GM12878 (cell line): ENCODE measurements around the gene PHLDA3. TPM values are rescaled to one million over a fixed set of nuclear protein-coding genes. Genes with fewer than 3 reads are reported as not detected.

Experiments used
- ATAC-seq: fragments of 200-7000 bp; cut with Tn5 transposase; 3 replicates; pipeline ENCODE4 v1.9.1; 2020; ENCODE audit warnings: mild to moderate bottlenecking, moderate library complexity
- BruUV-seq: library from RNA; stranded (reverse); fragments of 400-500 nt; replicated peaks from 2 replicates; lab custom pipeline; 2021; lab: Mats Ljungman, UMichigan
- CTCF ChIA-PET: fragments of 300-600 bp; sonication (Branson Sonifier 250); formaldehyde crosslinking; extraction: SDS; loops from one replicate; lab custom pipeline; 2021; ENCODE audit warnings: inconsistent platforms; lab: Yijun Ruan, JAX
- POLR2A ChIA-PET: fragments of 350-600 bp; formaldehyde crosslinking; extraction: SDS; loops from one replicate; lab custom pipeline; 2021; ENCODE audit warnings: inconsistent platforms; lab: Charles Lee
- RAD21 ChIA-PET: fragments of 300-600 bp; sonication (Branson Sonifier 250); formaldehyde crosslinking; loops from one replicate; lab custom pipeline; 2023; ENCODE audit warnings: antibody characterized with exemption; ENCODE audit not compliant: unreplicated experiment; lab: Charles Lee
- SMC1A ChIA-PET: fragments of 300-600 bp; sonication (Branson Sonifier 250); formaldehyde crosslinking; loops from one replicate; lab custom pipeline; 2023; ENCODE audit not compliant: unreplicated experiment, uncharacterized antibody; lab: Charles Lee
- DNase-seq: peaks from one replicate; pipeline ENCODE4 v3.0.0-alpha.2; 2011; ENCODE audit warnings: low read depth, low spot score
- FAIRE-seq: peaks from 3 replicates; lab custom pipeline; 2011; peaks lifted over from hg19 to GRCh38; lab: Jason Lieb, UNC
- H2AFZ ChIP-seq: 2 replicates; pipeline ENCODE4 v1.6.0; 2011; ENCODE audit warnings: low read depth, low read length, control low read depth; ENCODE audit not compliant: control insufficient read depth
- H3K27ac ChIP-seq: 2 replicates; pipeline ENCODE4 v1.5.1; 2011; ENCODE audit warnings: control low read depth; ENCODE audit not compliant: control insufficient read depth, insufficient read depth
- H3K27me3 ChIP-seq, 2 experiments: replicated peaks in 1 of 2; 2 replicates each; pipeline versions ENCODE4 v1.6.0 to v1.6.1; 2011; ENCODE audit warnings: low read length in 1 of 2; ENCODE audit not compliant: control insufficient read depth in 2 of 2, insufficient read depth in 2 of 2
- H3K36me3 ChIP-seq, 2 experiments: 2 replicates each; pipeline ENCODE4 v1.5.1; 2011; ENCODE audit warnings: low read length in 1 of 2; ENCODE audit not compliant: control insufficient read depth in 2 of 2, insufficient read depth in 2 of 2
- H3K4me1 ChIP-seq: 2 replicates; pipeline ENCODE4 v1.6.1; 2011; ENCODE audit warnings: mild to moderate bottlenecking, low read length, moderate library complexity, mixed read lengths; ENCODE audit not compliant: control insufficient read depth, insufficient read depth
- H3K4me2 ChIP-seq: 2 replicates; pipeline ENCODE4 v1.6.0; 2011; ENCODE audit warnings: control low read depth; ENCODE audit not compliant: control insufficient read depth, insufficient read depth
- H3K4me3 ChIP-seq: fragments of 200-600 bp; sonication (generic); 2 replicates; pipeline ENCODE4 v1.5.1; 2016
- H3K79me2 ChIP-seq: 2 replicates; pipeline ENCODE4 v1.6.0; 2011; ENCODE audit warnings: low read length; ENCODE audit not compliant: control insufficient read depth, insufficient read depth
- H3K9ac ChIP-seq: 2 replicates; pipeline ENCODE4 v1.8.0; 2011; ENCODE audit warnings: low read length, control low read depth, mixed read lengths; ENCODE audit not compliant: control insufficient read depth, insufficient read depth
- H3K9me3 ChIP-seq: replicated peaks from 3 replicates; pipeline ENCODE4 v1.5.1; 2011; ENCODE audit warnings: mild to moderate bottlenecking, low read length; ENCODE audit not compliant: control insufficient read depth, insufficient read depth
- H4K20me1 ChIP-seq: 2 replicates; pipeline ENCODE4 v1.6.0; 2011; ENCODE audit not compliant: control insufficient read depth, insufficient read depth
- CHD2 ChIP-seq: IDR thresholded peaks from 2 replicates; pipeline ENCODE4 v1.6.1; 2011; ENCODE audit warnings: low read depth, low read length, improper control_type of control experiment, borderline replicate concordance
- EZH2 ChIP-seq: IDR thresholded peaks from 2 replicates; pipeline ENCODE4 v1.6.1; 2012; ENCODE audit warnings: low read depth, mild to moderate bottlenecking, control low read depth, inconsistent platforms, low read length, borderline replicate concordance; ENCODE audit not compliant: control insufficient read depth
- GATAD2B ChIP-seq: fragments of 450-650 bp; conservative IDR thresholded peaks from 2 replicates; pipeline ENCODE4 v1.6.1; 2017; ENCODE audit warnings: low read depth, mild to moderate bottlenecking, moderate library complexity
- POLR2A ChIP-seq: IDR thresholded peaks from 2 replicates; pipeline ENCODE4 v1.6.1; 2011; ENCODE audit warnings: low read depth, mild to moderate bottlenecking, low read length
- TAF1 ChIP-seq: IDR thresholded peaks from 2 replicates; pipeline ENCODE4 v1.6.1; 2011; ENCODE audit warnings: mild to moderate bottlenecking, low read depth, low read length, borderline replicate concordance
- ZNF217 ChIP-seq: fragments of 450-650 bp; IDR thresholded peaks from 2 replicates; pipeline ENCODE4 v1.6.1; 2017; ENCODE audit warnings: antibody characterized with exemption, mild to moderate bottlenecking
- ZNF24 ChIP-seq: fragments of 450-650 bp; IDR thresholded peaks from 2 replicates; pipeline ENCODE4 v1.6.1; 2017; ENCODE audit warnings: antibody characterized with exemption, mild to moderate bottlenecking
- WGBS: methylation state at CpG from one replicate; pipeline ENCODE4 v1.1.6; 2016; ENCODE audit warnings: low lambda C conversion rate; ENCODE audit not compliant: insufficient replicate concordance, insufficient coverage; ENCODE audit errors: missing lambda C conversion rate; 5-methylcytosine and 5-hydroxymethylcytosine counted together
- in situ Hi-C: fragments of 300-500 bp; cut with MboI; formaldehyde crosslinking; loops from 9 replicates; pipeline ENCODE4 v1.14.3; 2018; ENCODE audit warnings: mixed read lengths
- intact Hi-C: fragments of 100-400 bp; cut with micrococcal nuclease; formaldehyde crosslinking; loops from one replicate; pipeline ENCODE4 v1.14.2; 2022; ENCODE audit not compliant: unreplicated experiment
- polyA plus RNA-seq, 11 experiments: library from polyadenylated mRNA; depleted of rRNA in 4 of 11; unstranded in 6 of 11; stranded (reverse) in 5 of 11; fragments of >200 nt; fragmentation: Nextera tagmentation in 4 of 11; fragmentation: Illumina TruSeq in 1 of 11; extraction: Ambion mirVana in 4 of 11; extraction: Trizol in 1 of 11; gene quantifications; 1 replicate in 1 of 11; 2 replicates in 10 of 11; pipeline versions ENCODE4 v1.2.1 to v1.2.3, GENCODE V29; 2011 to 2016; ENCODE audit warnings: inconsistent platforms in 2 of 11, missing spikeins in 2 of 11, low read depth in 1 of 11
- total RNA-seq, 4 experiments: library from RNA; depleted of rRNA in 3 of 4; stranded (reverse); fragments of >200 nt in 3 of 4; fragmentation: Illumina TruSeq in 1 of 4; extraction: Trizol in 1 of 4; gene quantifications; 2 replicates each; pipeline versions ENCODE4 v1.2.1 to v1.2.3, GENCODE V29; 2013 to 2021
- TF ChIP-seq, protein P1 (sequence below): fragments of 450-650 bp; IDR thresholded peaks from 2 replicates; pipeline ENCODE4 v1.6.1; 2017; ENCODE audit warnings: mild to moderate bottlenecking, moderate library complexity
- TF ChIP-seq, protein P2 (sequence below): fragments of 450-650 bp; IDR thresholded peaks from 2 replicates; pipeline ENCODE4 v1.6.1; 2017; ENCODE audit warnings: mild to moderate bottlenecking, low read depth, inconsistent platforms; ENCODE audit not compliant: poor library complexity, severe bottlenecking

PHLDA3 gene
- total and polyA plus RNA-seq, 10 of the 15 experiments (the other 5 are each of a cell fraction or from before 2014, with no cell fraction given): 0.60 to 57.4 (median 21.8) TPM

DNA sequence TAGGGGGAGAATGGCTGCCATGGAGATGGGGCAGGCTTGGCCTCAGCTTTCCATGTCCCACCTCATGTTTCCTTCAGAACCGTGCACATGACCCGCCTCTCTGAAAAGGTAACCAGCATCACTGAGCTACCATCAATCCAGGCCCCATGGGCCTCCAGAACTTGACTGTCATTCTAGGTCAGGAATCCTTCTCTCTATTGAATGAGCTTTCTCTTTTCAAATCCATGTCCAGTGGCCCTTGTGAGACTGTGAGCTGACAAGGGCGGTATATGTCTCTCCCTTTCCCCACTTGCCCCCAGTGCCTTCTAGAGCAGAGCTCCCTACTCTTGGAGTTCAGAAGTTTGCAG lies 33.5 kb upstream of the PHLDA3 start:
- FAIRE-seq: no peak
- H3K9me3 ChIP-seq: no peaks in the 10 kb centered on the region
- no peaks in the 10 kb centered on the region; a peak in 1 of 4 replicates for H3K36me3 ChIP-seq
- H4K20me1 ChIP-seq: no peaks in the 10 kb centered on the region
- no peak overlapping the region for H3K27ac ChIP-seq
- ChIA-PET SMC1A (interaction anchor here (1.0 to 18.7 kb wide), 3 partner anchors 9 to 19 kb away, joined by 4 to 514 read pairs (median 56); no protein-coding TSS in a partner anchor), CTCF (interaction anchor here (0.6 to 13.1 kb wide), 8 partner anchors 10 to 67 kb away, joined by 3 to 198 read pairs (median 4); no protein-coding TSS in a partner anchor), POLR2A (interaction anchor here (0.6 to 2.7 kb wide), 5 partner anchors 10 to 64 kb away, joined by 3 to 9 read pairs (median 6); no protein-coding TSS in a partner anchor), RAD21 (interaction anchor here (1.1 to 15.3 kb wide), 3 partner anchors 8 to 21 kb away, joined by 4 to 505 read pairs (median 22); no protein-coding TSS in a partner anchor)
- H3K27me3 ChIP-seq: no peaks in the 10 kb centered on the region
- peaks cover 27% of the 10 kb centered on the region for H3K79me2 ChIP-seq
- H3K4me2 ChIP-seq: no peak overlapping the region
- no TSS peak for BruUV-seq
- no peak for TF ChIP-seq EZH2
- no peak for TF ChIP-seq ZNF217
- no peak for TF ChIP-seq POLR2A
- no peak for TF ChIP-seq GATAD2B
- intact Hi-C loops: no loop called here
- no peak overlapping the region for H2AFZ ChIP-seq
- no peak overlapping the region for H3K9ac ChIP-seq
- in situ Hi-C loops: no loop called here
- peaks cover 11% of the 10 kb centered on the region for H3K4me1 ChIP-seq
- no peak for ATAC-seq
- no peak for DNase-seq
- no peak overlapping the region for H3K4me3 ChIP-seq
- WGBS: 98% methylated on average over 3 of the region's 3 CpGs

DNA sequence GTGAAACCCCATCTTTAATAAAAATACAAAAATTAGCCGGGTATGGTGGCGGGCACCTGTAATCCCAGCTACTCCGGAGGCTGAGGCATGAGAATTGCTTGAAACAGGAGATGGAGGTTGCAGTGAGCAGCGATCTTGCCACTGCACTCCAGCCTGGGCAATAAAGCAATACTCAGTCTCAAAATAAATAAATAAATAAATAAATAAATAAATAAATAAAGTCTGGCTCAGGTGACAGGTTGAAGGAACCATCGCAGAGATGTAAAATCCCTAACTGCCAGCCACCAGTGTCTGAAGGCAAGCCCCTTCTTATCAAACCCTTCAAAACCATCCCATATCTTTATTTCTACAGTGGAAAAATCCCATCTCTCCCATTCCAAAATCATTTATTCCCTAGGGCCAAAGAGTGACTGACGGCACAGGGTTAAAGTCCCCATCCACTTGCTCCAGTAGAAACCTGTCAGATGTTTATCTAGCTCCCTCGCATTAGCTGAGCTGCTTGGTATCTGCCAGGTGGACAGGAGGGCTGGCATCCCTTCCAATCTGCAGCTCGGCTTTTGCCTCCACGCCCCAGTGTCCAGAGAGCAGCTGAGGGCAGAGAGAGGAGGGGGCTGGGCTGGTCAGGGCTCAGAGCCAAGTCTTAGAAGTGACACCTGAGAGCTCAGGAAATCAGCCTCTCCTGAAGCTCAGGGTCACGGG lies 33.0 kb upstream of the PHLDA3 start:
- WGBS: 84% methylated on average over 10 of the region's 10 CpGs
- H3K27ac ChIP-seq: no peak overlapping the region
- POLR2A ChIA-PET: interaction anchor here (0.7 to 2.7 kb wide), 5 partner anchors 10 to 34 kb away, joined by 3 to 6 read pairs (median 3); no protein-coding TSS in a partner anchor
- no peak overlapping the region for H3K9ac ChIP-seq
- SMC1A ChIA-PET: interaction anchor here (1.0 to 18.7 kb wide), 5 partner anchors 8 to 54 kb away, joined by 4 to 514 read pairs (median 5); no protein-coding TSS in a partner anchor
- RAD21 ChIA-PET: interaction anchor here (1.1 to 15.3 kb wide), 3 partner anchors 9 to 20 kb away, joined by 4 to 505 read pairs (median 22); no protein-coding TSS in a partner anchor
- peaks cover 7% of the 10 kb centered on the region; the same call in 1 of the 2 replicates for H3K4me1 ChIP-seq
- H3K4me3 ChIP-seq: no peak overlapping the region
- H2AFZ ChIP-seq: no peak overlapping the region
- CTCF ChIA-PET: interaction anchor here (0.6 to 13.1 kb wide), 8 partner anchors 10 to 66 kb away, joined by 3 to 198 read pairs (median 4); no protein-coding TSS in a partner anchor
- no peak for ATAC-seq
- H3K79me2 ChIP-seq: peaks cover 23% of the 10 kb centered on the region
- H3K9me3 ChIP-seq: no peaks in the 10 kb centered on the region
- H4K20me1 ChIP-seq: no peaks in the 10 kb centered on the region
- no peaks in the 10 kb centered on the region for H3K27me3 ChIP-seq
- no TSS peak for BruUV-seq
- H3K4me2 ChIP-seq: no peak overlapping the region
- in situ Hi-C loops: no loop called here
- intact Hi-C loops: no loop called here
- FAIRE-seq: no peak
- H3K36me3 ChIP-seq: no peaks in the 10 kb centered on the region; a peak in 1 of 4 replicates
- DNase-seq: no peak
- TF ChIP-seq TAF1 (no peak), CHD2 (no peak), ZNF24 (no peak)
- TF ChIP-seq, protein P1, sequence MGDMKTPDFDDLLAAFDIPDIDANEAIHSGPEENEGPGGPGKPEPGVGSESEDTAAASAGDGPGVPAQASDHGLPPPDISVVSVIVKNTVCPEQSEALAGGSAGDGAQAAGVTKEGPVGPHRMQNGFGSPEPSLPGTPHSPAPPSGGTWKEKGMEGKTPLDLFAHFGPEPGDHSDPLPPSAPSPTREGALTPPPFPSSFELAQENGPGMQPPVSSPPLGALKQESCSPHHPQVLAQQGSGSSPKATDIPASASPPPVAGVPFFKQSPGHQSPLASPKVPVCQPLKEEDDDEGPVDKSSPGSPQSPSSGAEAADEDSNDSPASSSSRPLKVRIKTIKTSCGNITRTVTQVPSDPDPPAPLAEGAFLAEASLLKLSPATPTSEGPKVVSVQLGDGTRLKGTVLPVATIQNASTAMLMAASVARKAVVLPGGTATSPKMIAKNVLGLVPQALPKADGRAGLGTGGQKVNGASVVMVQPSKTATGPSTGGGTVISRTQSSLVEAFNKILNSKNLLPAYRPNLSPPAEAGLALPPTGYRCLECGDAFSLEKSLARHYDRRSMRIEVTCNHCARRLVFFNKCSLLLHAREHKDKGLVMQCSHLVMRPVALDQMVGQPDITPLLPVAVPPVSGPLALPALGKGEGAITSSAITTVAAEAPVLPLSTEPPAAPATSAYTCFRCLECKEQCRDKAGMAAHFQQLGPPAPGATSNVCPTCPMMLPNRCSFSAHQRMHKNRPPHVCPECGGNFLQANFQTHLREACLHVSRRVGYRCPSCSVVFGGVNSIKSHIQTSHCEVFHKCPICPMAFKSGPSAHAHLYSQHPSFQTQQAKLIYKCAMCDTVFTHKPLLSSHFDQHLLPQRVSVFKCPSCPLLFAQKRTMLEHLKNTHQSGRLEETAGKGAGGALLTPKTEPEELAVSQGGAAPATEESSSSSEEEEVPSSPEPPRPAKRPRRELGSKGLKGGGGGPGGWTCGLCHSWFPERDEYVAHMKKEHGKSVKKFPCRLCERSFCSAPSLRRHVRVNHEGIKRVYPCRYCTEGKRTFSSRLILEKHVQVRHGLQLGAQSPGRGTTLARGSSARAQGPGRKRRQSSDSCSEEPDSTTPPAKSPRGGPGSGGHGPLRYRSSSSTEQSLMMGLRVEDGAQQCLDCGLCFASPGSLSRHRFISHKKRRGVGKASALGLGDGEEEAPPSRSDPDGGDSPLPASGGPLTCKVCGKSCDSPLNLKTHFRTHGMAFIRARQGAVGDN: no peak
- TF ChIP-seq, protein P2, sequence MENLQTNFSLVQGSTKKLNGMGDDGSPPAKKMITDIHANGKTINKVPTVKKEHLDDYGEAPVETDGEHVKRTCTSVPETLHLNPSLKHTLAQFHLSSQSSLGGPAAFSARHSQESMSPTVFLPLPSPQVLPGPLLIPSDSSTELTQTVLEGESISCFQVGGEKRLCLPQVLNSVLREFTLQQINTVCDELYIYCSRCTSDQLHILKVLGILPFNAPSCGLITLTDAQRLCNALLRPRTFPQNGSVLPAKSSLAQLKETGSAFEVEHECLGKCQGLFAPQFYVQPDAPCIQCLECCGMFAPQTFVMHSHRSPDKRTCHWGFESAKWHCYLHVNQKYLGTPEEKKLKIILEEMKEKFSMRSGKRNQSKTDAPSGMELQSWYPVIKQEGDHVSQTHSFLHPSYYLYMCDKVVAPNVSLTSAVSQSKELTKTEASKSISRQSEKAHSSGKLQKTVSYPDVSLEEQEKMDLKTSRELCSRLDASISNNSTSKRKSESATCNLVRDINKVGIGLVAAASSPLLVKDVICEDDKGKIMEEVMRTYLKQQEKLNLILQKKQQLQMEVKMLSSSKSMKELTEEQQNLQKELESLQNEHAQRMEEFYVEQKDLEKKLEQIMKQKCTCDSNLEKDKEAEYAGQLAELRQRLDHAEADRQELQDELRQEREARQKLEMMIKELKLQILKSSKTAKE: no peak
